ENCODE data around the gene ARCN1.

DNA sequence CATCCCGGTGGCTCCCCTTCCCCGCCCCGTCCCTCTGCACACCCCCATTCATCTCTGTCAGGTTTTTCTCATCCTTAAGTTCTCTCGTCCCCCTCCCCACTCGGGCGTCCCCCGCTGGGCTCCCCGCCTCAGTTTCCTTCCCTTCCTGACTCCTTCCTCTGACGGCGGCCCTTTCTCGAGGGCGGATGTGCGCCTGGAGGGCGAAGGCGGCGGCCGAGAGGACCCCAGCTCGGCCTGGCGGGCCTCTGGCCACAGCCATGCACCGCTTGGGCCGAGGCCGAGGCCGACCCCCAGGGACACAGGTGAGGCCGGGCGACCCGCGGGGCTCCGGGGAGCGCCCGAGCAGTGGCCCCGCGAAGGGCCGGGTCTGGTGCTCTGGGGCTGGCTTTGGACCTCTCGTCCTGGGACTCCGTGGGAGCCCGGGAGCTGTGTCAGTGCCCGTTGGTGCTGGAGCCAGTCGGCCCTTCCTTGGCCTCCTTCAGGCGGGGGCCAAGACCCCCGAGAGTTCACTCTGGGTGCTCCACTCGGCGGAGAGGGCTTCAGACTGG is 38.1 kb downstream of the ARCN1 start:
- TF ChIP-seq, protein P1, sequence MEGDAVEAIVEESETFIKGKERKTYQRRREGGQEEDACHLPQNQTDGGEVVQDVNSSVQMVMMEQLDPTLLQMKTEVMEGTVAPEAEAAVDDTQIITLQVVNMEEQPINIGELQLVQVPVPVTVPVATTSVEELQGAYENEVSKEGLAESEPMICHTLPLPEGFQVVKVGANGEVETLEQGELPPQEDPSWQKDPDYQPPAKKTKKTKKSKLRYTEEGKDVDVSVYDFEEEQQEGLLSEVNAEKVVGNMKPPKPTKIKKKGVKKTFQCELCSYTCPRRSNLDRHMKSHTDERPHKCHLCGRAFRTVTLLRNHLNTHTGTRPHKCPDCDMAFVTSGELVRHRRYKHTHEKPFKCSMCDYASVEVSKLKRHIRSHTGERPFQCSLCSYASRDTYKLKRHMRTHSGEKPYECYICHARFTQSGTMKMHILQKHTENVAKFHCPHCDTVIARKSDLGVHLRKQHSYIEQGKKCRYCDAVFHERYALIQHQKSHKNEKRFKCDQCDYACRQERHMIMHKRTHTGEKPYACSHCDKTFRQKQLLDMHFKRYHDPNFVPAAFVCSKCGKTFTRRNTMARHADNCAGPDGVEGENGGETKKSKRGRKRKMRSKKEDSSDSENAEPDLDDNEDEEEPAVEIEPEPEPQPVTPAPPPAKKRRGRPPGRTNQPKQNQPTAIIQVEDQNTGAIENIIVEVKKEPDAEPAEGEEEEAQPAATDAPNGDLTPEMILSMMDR (conservative IDR thresholded peaks at IDR 0.05; ENCODE audit: low read depth, low read length): no peak
- no peak for TF ChIP-seq EZH2 (IDR thresholded peaks at IDR 0.05; ENCODE audit: low read length, unreplicated experiment)
